K562 (cell line): ENCODE data around the gene CBX3. TPM values are rescaled to one million over a fixed set of nuclear protein-coding genes. Genes with fewer than 3 reads are reported as not detected.

Experiments used
- ATF1 ChIP-seq, 2 experiments: fragments of 450-650 bp in 1 of 2; IDR thresholded peaks; 2 replicates each; pipeline ENCODE4 v1.6.1; 2016; ENCODE audit warnings: missing compliant biosample characterization in 1 of 2, missing genetic modification characterization in 1 of 2
- BRF2 ChIP-seq: IDR thresholded peaks from 3 replicates; pipeline ENCODE4 v1.6.1; 2011; ENCODE audit warnings: borderline replicate concordance, mild to moderate bottlenecking; ENCODE audit not compliant: insufficient read length, insufficient read depth
- CBFA2T3 ChIP-seq: fragments of 450-650 bp; IDR thresholded peaks from 2 replicates; pipeline ENCODE4 v1.6.1; 2017
- CREB3L1 ChIP-seq: fragments of 450-650 bp; IDR thresholded peaks from 2 replicates; pipeline ENCODE4 v1.6.1; 2014; ENCODE audit warnings: low read depth, mild to moderate bottlenecking, moderate library complexity, borderline replicate concordance
- ETV6 ChIP-seq, 3 experiments: fragments of 150-350 bp in 1 of 3; sonication (generic) in 1 of 3; formaldehyde crosslinking in 1 of 3; IDR thresholded peaks; 2 replicates each; pipeline versions ENCODE4 v1.6.1 to v1.8.0; 2014 to 2022; ENCODE audit warnings: borderline replicate concordance in 2 of 3, low read depth in 2 of 3, antibody characterized with exemption in 1 of 3, low read length in 1 of 3, mild to moderate bottlenecking in 1 of 3, missing genetic modification reagents in 1 of 3
- FOXP1 ChIP-seq: sonication (generic); formaldehyde crosslinking; IDR thresholded peaks from 2 replicates; pipeline ENCODE4 v1.8.0; 2022; ENCODE audit warnings: mild to moderate bottlenecking, missing genetic modification reagents
- GTF2A2 ChIP-seq: IDR thresholded peaks from 2 replicates; pipeline ENCODE4 v1.6.1; 2016; ENCODE audit warnings: mild to moderate bottlenecking, missing genetic modification characterization, missing compliant biosample characterization
- HNRNPK ChIP-seq: fragments of 200-400 bp; formaldehyde crosslinking; IDR thresholded peaks from one replicate; pipeline ENCODE4 v1.6.1; 2018; ENCODE audit warnings: mild to moderate bottlenecking, low read depth, low read length; ENCODE audit not compliant: poor library complexity, severe bottlenecking
- JUNB ChIP-seq: fragments of 450-650 bp; formaldehyde crosslinking; conservative IDR thresholded peaks from 2 replicates; pipeline ENCODE4 v1.4.0; 2020; ENCODE audit warnings: mild to moderate bottlenecking
- KAT2B ChIP-seq: IDR thresholded peaks from one replicate; pipeline ENCODE4 v1.6.1; 2012; ENCODE audit warnings: low read depth, mild to moderate bottlenecking, control low read depth, inconsistent platforms, low read length, moderate library complexity
- KAT8 ChIP-seq: fragments of 450-650 bp; IDR thresholded peaks from 2 replicates; pipeline ENCODE4 v1.6.1; 2016; ENCODE audit warnings: low read depth, mild to moderate bottlenecking
- KHSRP ChIP-seq: fragments of 450-650 bp; IDR thresholded peaks from 2 replicates; pipeline ENCODE4 v1.6.1; 2017
- MBD1 ChIP-seq: fragments of 250-450 bp; sonication (Bioruptor Pico); IDR thresholded peaks from 2 replicates; pipeline ENCODE4 v1.8.0; 2022; ENCODE audit warnings: inconsistent platforms
- MCM3 ChIP-seq: fragments of 450-650 bp; IDR thresholded peaks from 2 replicates; pipeline ENCODE4 v1.6.1; 2016
- MED1 ChIP-seq: sonication (generic); formaldehyde crosslinking; IDR thresholded peaks from 2 replicates; pipeline ENCODE4 v1.8.1; 2023; ENCODE audit warnings: missing genetic modification reagents, borderline replicate concordance
- NFYB ChIP-seq: IDR thresholded peaks from 2 replicates; pipeline ENCODE4 v1.6.1; 2011; ENCODE audit warnings: mild to moderate bottlenecking, moderate library complexity; ENCODE audit not compliant: insufficient read length; ENCODE audit errors: extremely low read depth
- POLR2B ChIP-seq: fragments of 450-650 bp; IDR thresholded peaks from 2 replicates; pipeline ENCODE4 v1.6.1; 2018; ENCODE audit warnings: low read depth; ENCODE audit not compliant: partially characterized antibody
- ZBTB26 ChIP-seq: fragments of 450-650 bp; formaldehyde crosslinking; IDR thresholded peaks from 2 replicates; pipeline ENCODE4 v1.4.0; 2022; ENCODE audit warnings: missing genetic modification characterization
- ZNF668 ChIP-seq: fragments of 250-450 bp; sonication (Bioruptor Pico); IDR thresholded peaks from 2 replicates; pipeline ENCODE4 v1.8.0; 2022; ENCODE audit warnings: mild to moderate bottlenecking, inconsistent platforms
- ZNF740 ChIP-seq, 3 experiments: fragments of 200-800 bp in 1 of 3; sonication (Bioruptor generic) in 1 of 3; sonication (generic) in 1 of 3; formaldehyde crosslinking in 1 of 3; IDR thresholded peaks; 2 replicates each; pipeline versions ENCODE4 v1.6.1 to v1.8.0; 2016 to 2022; ENCODE audit warnings: mild to moderate bottlenecking in 2 of 3, missing compliant biosample characterization in 2 of 3, missing genetic modification characterization in 2 of 3, missing genetic modification reagents in 1 of 3
- ZNF75A ChIP-seq: fragments of 450-650 bp; formaldehyde crosslinking; IDR thresholded peaks from 2 replicates; pipeline ENCODE4 v1.4.0; 2020; ENCODE audit warnings: mild to moderate bottlenecking
- polyA plus RNA-seq, 8 experiments: library from polyadenylated mRNA; depleted of rRNA in 4 of 8; stranded (reverse) in 5 of 8; unstranded in 3 of 8; fragments of >200 nt; fragmentation: Nextera tagmentation in 2 of 8; fragmentation: Illumina TruSeq in 1 of 8; extraction: Ambion mirVana in 2 of 8; extraction: Trizol in 1 of 8; gene quantifications; 2 replicates each; pipeline versions ENCODE4 v1.2.1 to v1.2.3, GENCODE V29; 2011 to 2014; ENCODE audit warnings: inconsistent platforms in 1 of 8, missing spikeins in 1 of 8
- total RNA-seq, 7 experiments: library from RNA; depleted of rRNA in 6 of 7; stranded (reverse); fragments of >200 nt in 6 of 7; fragmentation: Illumina TruSeq in 2 of 7; extraction: Trizol in 2 of 7; gene quantifications; 2 replicates each; pipeline versions ENCODE4 v1.2.1 to v1.2.3, GENCODE V29; 2011 to 2021; ENCODE audit warnings: low replicate concordance in 1 of 7

CBX3 gene
- total and polyA plus RNA-seq, 9 of the 15 experiments (the other 6 are each of a cell fraction or from before 2014, with no cell fraction given), result 198 to 413 (median 328) TPM

- TF ChIP-seq POLR2B, result no peak
- no peak for TF ChIP-seq HNRNPK
- no peak for TF ChIP-seq KAT8
- TF ChIP-seq ZNF668, result no peak
- TF ChIP-seq ZNF740 (CRISPR knock-in tag; IDR thresholded peaks at IDR 0.05), result no peak
- peak in 1 of 2 experiments; percentile 71; a peak in 1 of 4 replicates for TF ChIP-seq ZNF740 (tag; IDR thresholded peaks at IDR 0.05)
- TF ChIP-seq GTF2A2 (tag), result no peak
- TF ChIP-seq KAT2B, result no peak
- 0 out of 4 replicates have a peak, but pooled peaks of 1 of the 2 experiments have one; percentile 21 for TF ChIP-seq ETV6 (IDR thresholded peaks at IDR 0.05; ENCODE audit: borderline replicate concordance in 1 of 2, low read depth in 2 of 2, low read length in 1 of 2)
- no peak for TF ChIP-seq ETV6 (CRISPR knock-in tag; IDR thresholded peaks at IDR 0.05; ENCODE audit: borderline replicate concordance)
- TF ChIP-seq CBFA2T3, result peak; percentile 73
- TF ChIP-seq ZBTB26, result no peak
- no peak for TF ChIP-seq FOXP1 (CRISPR knock-in tag)
- no peak for TF ChIP-seq BRF2
- no peak for TF ChIP-seq KHSRP
- TF ChIP-seq ZNF75A (CRISPR knock-in tag), result no peak
- TF ChIP-seq CREB3L1, result peak; percentile 32; the same call in 1 of the 2 replicates
- no peak for TF ChIP-seq MBD1 (CRISPR knock-in tag)
- no peak for TF ChIP-seq MED1
- TF ChIP-seq ATF1 (CRISPR knock-in tag; IDR thresholded peaks at IDR 0.05), result no peak
- TF ChIP-seq ATF1 (tag; IDR thresholded peaks at IDR 0.05), result peak; percentile 81
- TF ChIP-seq JUNB (CRISPR knock-in tag), result 0 out of 2 replicates have a peak, but pooled peaks have one; percentile 13
- TF ChIP-seq MCM3, result no peak
- TF ChIP-seq NFYB, result no peak
Observed at GRCh38 chr7:26233902-26234511, 32.5 kb downstream of the CBX3 start (continued).
